H54 (cell line): ENCODE results near the gene RBMS1.

Source experiments
- DNase-seq: peaks from one replicate; pipeline ENCODE4 v3.0.0; 2011; ENCODE audit warnings: low spot score, mixed read lengths; ENCODE audit not compliant: insufficient read length
- FAIRE-seq: peaks from 3 replicates; lab custom pipeline; 2011; peaks lifted over from hg19 to GRCh38; lab: Jason Lieb, UNC
- POLR2A ChIP-seq: IDR thresholded peaks from 2 replicates; pipeline ENCODE4 v1.6.1; 2011; ENCODE audit warnings: low read depth, mild to moderate bottlenecking, low read length

Gene RBMS1

GRCh38 chr2:160512491-160512890 is 18.9 kb upstream of the RBMS1 start:
- TF ChIP-seq POLR2A = no peak
- DNase-seq = no peak
- FAIRE-seq = no peak

- FAIRE-seq = no peak
- no peak for DNase-seq
- TF ChIP-seq POLR2A = no peak
Observed at GRCh38 chr2:160510617-160511016, 17.0 kb upstream of the RBMS1 start.

GRCh38 chr2:160509016-160509415 is 15.4 kb upstream of the RBMS1 start:
- DNase-seq (no peak), FAIRE-seq (no peak)
- no peak for TF ChIP-seq POLR2A

- DNase-seq (no peak), FAIRE-seq (no peak)
- TF ChIP-seq POLR2A = no peak
Observed at GRCh38 chr2:160507464-160507863, 13.9 kb upstream of the RBMS1 start.

GRCh38 chr2:160507046-160507407 is 13.4 kb upstream of the RBMS1 start:
- FAIRE-seq (no peak), DNase-seq (no peak)
- TF ChIP-seq POLR2A = no peak

- DNase-seq (no peak), FAIRE-seq (peak; percentile 60)
- no peak for TF ChIP-seq POLR2A
Observed at GRCh38 chr2:160506371-160507045, 12.9 kb upstream of the RBMS1 start.

GRCh38 chr2:160505256-160505655 is 11.6 kb upstream of the RBMS1 start:
- no peak for FAIRE-seq
- DNase-seq = no peak
- TF ChIP-seq POLR2A = no peak

GRCh38 chr2:160502478-160502877 is 8.9 kb upstream of the RBMS1 start:
- no peak for TF ChIP-seq POLR2A
- FAIRE-seq (no peak), DNase-seq (no peak)

GRCh38 chr2:160501370-160501769 is 7.8 kb upstream of the RBMS1 start:
- FAIRE-seq (no peak), DNase-seq (no peak)
- TF ChIP-seq POLR2A = no peak

GRCh38 chr2:160499865-160500264 is 6.3 kb upstream of the RBMS1 start:
- TF ChIP-seq POLR2A = no peak
- FAIRE-seq (no peak), DNase-seq (no peak)

- FAIRE-seq = no peak
- TF ChIP-seq POLR2A = no peak
- DNase-seq = no peak
Observed at GRCh38 chr2:160498137-160498536, 4.5 kb upstream of the RBMS1 start.

- no peak for TF ChIP-seq POLR2A
- peak; percentile 91 for FAIRE-seq
- no peak for DNase-seq
Observed at GRCh38 chr2:160494201-160494644, 616 bp upstream of the RBMS1 start.

GRCh38 chr2:160492401-160493226 is 993 bp downstream of the RBMS1 start:
- DNase-seq = peak; percentile 49
- TF ChIP-seq POLR2A = peak; percentile 24; the same call in 1 of the 2 replicates
- peak; percentile 43 for FAIRE-seq

- DNase-seq (no peak), FAIRE-seq (peak; percentile 94)
- TF ChIP-seq POLR2A = no peak
Observed at GRCh38 chr2:160491911-160492371, 1.7 kb downstream of the RBMS1 start.
